ENCODE results near the gene PCYT1A.
"Not testable (repeated sequence)": the region's sequence is repeated elsewhere in the genome, so short reads cannot be mapped to it uniquely, and the experiment has no call there.

The PCYT1A gene

DNA sequence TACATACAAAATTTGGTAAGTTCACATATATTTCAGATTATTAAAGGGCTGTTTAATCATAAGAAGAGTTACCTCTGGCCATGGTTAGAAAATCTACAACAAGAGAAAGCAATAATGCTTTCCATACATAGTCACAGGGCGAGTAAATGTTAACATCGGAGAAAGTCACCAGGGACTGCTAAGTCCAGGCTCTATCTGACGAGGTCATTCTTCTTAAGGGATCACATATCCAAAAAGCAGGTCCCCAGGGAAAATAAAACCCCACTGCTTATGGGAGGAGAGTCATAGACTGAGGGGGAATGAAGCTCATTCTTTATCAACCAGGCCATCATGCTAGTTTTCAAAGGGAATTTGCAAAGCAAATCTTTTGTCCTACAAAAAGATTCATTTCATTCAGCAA, 3.1 kb downstream of the PCYT1A start:
- no peak for DNase-seq

DNA sequence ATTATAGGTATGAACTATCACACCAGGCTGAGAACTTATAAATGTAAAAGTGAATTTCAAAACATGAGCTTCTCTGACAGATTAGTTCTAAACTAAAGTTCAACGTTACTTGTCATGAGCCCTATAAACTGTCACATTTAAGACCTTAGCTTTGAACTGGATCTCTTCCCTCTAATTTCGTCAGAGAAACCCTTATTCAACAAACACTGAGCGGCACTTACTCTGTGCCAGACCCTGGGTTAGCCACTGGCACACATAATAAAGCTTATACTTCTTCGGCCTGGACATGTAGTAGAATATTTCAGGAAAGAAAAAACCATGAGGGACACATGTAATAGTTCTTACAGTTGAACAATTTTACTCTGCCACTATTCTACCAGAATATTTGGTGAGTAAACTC, 5.6 kb downstream of the PCYT1A start:
- DNase-seq = no peak

DNA sequence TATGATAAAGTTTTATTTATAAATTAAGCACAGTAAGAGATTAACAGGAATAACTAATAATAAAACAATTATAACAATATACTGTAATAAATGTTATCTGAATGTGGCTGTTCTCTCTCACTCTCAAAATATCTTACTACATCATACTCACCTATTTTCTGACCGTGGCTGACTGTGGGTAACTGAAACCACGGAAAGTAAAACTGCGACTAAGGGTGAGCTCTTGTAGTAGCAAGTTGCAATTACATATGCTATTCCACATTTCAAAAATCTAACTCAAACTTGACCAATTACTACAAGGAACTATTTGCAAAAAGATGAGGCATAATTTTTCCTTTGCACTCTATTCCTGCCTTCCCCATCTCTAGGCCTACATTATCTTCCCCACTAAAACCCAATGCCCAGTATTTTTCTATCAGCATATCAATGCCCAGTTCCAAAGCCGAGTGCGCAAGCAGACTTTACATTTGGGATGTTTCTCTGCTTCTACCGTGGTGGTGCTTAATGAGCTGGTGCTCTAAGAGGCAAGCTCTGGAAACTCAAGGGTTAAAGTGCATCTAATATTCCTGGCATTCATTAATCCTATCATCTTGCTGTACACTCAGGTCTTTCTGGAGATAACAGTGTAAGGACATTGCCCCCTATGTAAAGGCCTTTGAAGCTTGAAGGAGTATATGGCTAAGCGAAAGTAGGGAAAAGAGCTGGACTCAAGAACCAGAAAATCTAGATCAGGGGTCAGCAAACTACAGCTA, 6.7 kb downstream of the PCYT1A start:
- DNase-seq = no peak

DNA sequence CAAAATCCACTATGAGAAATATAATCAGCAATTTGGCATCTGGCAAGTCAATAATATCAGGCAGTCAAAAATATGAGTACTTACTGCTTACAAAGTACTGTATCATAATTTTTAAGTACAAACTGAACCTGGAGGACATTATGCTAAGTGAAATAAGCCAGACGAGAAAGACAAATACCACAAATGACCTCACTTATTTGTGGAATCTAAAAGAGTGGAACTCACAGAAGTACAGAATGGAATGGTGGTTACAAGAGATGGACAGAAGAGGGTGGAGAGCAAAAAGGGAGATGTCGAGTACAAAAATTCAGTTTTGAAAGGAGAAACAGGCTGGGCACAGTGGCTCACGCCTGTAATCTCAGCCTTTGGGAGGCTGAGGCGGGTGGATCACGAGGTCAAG, 12.4 kb downstream of the PCYT1A start:
- DNase-seq = no peak

DNA sequence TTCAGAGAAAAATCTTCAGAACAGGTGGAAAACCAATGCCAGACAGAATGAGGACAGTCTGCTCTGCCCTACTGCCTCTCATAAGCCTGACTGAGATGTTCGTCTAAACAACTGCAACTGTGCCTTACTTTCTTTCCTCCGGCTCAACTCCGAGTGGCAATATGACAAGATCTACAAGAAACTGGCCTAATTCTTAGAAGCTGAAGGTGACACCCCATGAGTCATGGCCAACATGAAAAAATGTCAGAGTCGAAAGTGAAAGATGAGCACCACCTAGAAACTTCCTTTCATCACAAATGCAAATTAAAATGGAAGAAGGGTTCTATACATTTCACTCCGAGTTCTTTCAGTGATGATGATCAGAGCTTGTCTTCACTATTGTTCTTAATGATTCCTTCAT, 12.9 kb downstream of the PCYT1A start:
- no peak for DNase-seq

DNA sequence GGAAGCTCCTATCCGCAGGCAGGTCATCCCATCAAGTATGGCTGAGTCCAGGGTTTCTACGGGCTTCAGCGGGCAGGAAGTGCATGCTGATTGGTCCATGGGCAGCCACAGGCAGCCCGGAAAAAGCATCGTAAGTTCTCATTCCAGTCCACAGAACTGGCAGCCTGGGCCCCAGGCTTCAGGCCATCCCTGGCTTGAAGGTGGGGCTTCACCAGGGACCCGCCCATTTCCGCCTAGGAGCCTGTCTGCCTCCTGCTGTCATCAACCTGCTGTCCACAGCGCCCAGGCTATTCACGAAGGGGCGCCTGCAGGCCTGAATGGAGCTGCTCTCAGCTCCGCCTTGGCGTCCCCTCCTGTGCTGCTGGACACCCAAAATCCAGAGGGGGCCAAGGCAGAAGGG, 13.9 kb downstream of the PCYT1A start:
- no peak for DNase-seq

DNA sequence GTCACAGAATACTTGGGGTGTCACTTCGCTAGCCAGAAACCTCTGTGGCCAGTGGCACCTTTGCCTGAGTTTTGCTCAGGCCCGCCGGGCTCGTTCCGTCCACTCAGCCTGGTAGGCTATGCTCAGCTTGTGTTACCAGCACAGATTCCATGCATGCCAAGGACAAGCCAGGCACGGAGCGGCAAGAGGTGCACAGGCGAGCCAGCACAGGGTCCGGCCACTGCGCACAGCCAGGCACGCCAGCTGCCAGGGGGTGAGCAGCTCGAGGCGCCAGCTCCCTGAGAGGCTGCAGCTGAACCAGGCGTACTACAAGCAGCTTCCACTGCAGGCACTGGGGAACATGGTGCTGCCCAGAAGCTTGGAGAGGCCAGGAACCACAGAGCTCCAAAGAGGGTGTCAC, 14.7 kb downstream of the PCYT1A start:
- no peak for DNase-seq

DNA sequence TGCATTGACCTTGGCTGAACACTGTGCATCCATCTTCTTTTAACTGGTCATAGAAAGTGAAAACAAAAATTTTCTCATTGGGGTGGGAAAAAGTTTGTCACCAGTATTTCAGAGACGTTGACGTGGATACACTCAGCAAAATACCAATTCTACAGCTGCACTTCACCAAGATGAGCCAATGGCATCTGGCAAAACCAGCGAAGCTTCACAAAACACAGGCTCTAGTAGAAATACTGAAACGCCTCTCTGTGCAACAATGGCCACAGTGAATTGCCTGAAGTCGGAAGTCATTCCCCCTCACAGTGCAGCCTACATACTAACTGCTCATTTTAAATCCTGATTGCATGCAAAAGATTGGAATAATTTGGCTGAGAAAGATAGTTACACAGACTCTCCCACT, 17.0 kb downstream of the PCYT1A start:
- DNase-seq = no peak

DNA sequence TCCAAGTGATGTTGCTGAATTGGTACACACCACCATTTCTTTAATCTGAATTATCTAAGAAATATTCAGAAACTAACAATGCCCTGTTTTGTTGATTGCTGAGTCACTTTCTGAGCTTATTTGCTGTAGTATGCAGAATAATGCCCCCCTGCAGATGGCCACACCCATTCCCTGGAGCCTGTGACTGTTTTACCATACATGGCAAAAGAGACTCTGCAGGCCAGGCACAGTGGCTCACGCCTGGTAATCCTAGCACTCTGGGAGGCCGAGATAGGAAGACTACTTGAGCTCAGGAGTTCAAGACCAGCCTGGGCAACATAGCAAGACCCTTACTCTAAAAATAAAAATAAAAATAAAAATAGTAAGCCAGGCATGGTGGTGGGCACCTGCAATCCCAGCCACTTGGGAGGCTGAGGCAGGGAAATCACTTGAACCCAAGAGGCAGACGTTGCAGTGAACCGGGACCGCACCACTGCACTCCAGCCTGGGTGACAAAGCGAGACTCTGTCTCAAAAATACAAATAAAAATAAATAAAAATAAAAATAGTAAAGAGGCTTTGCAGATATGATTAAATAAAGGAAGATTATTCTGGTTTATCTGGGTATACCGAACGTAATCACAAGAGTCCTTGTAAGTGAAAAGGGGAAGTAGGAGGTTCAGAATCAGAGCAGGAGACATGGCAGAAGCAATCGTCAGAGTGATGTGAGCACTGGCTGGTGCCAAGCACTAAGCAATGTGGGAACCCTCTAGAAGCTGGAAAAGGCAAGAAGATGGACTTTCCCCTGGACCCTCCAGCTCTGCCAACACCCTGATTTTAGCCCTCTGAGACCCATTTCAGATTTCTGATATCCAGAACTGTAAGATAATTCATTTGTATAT, 19.0 kb downstream of the PCYT1A start:
- DNase-seq = no peak

DNA sequence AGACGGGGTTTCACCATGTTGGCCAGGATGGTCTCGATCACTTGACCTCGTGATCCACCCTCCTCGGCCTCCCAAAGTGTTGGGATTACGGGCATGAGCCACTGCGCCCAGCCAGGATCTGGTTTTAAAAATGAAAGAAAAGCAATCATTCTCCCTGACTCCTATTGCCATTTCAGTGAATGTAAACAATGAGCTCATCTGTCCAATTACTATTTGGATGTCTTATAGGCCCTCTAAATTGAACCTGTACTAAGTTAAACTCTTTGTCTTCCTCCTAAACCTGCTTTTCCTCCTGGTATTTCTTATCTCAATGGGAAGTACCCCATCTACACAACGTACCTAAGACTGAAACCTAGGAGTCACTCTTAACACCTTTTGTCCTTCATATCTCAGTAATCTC, 23.7 kb downstream of the PCYT1A start:
- DNase-seq = no peak

DNA sequence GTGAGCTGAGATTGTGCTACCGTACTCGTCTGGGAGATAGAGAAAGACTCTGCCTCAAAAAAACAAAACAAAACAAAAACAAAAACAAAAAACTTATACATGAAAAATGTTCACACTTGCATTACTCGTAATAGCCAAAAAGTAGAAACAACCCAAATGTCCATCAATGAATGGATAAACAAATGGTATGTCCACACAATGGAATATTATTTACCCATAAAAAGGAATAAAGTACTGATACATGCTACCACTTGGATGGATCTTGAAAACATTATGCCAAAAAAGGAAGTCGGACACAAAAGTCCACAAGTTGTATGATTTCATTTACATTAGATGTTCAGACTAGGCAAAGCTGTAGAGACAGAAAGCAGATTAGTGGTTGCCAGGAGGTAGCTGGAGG, 26.7 kb downstream of the PCYT1A start:
- no peak for DNase-seq

DNA sequence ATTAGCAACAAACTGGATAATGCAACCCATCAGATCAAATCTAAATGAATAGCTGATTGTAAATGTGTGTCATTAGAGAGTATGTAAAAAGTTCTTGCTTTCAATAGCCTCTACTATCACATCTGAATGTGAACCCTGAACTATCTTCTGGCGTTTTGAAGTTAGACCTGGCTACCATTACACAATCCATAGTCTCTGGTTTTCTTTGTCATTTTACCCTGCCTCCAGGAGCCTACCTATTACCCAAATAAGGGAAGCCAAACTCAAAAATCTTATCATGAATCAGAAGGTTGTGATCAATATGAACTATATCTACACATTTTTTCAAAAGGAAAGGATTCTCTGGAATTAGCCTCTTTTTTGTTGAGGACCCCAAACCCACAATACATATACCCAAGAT, 31.8 kb downstream of the PCYT1A start:
- DNase-seq = no peak

DNA sequence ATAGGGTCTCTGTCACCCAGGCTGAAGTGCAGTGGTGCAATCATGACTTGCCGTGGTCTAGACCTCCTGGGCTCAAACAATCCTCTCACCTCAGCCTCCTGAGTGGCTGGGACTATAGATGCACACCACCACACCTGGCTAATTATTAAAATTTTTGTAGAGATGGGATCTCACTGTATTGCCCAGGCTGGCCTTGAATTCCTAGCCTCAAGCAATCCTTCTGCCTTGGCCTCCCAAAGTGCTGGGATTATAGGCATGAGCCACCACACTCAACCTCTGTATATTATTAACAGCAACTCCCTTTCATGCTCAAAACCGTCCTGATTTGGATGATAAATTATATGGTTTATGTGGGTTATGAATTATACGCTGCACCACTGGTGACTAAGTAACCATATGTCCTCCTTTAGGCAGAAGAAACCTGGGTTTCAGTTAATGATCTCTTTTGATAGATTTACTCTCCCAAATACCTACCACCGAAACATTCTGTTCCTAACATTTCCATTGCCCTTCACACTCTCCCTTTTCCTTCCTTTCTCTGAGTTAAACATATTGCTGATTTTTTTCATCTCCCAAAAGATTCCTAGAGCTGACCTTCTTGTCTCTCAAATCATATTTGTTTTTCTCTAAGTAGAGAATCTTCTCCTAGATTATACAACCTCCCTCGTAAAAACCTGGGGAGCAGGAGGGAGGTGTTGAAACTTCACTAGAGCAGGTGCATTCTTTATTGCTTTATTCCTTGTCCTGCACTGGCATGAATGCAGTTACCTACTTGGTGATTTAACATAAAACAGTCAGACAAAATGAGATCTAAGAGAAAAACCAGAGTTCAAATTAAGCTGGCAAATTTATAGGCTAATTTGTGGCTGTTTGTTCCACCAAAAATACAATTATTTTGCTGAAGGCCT, 32.9 kb downstream of the PCYT1A start:
- no peak for DNase-seq

DNA sequence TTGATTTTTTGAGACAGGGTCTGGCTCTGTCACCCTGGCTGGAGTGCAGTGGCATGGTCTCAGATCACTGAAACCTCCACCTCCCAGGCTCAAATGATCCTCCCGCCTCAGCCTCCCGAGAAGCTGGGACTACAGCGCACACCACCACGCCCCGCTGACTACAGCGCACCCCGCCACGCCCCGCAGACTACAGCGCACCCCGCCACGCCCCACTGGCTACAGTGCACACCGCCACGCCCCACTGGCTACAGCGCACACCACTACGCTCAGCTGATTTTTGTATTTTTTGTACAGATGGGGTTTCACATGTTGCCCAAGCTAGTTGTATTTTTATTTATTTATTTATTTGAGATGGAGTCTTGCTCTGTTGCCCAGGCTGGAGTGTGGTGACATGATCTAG, 35.6 kb downstream of the PCYT1A start:
- no peak for DNase-seq

DNA sequence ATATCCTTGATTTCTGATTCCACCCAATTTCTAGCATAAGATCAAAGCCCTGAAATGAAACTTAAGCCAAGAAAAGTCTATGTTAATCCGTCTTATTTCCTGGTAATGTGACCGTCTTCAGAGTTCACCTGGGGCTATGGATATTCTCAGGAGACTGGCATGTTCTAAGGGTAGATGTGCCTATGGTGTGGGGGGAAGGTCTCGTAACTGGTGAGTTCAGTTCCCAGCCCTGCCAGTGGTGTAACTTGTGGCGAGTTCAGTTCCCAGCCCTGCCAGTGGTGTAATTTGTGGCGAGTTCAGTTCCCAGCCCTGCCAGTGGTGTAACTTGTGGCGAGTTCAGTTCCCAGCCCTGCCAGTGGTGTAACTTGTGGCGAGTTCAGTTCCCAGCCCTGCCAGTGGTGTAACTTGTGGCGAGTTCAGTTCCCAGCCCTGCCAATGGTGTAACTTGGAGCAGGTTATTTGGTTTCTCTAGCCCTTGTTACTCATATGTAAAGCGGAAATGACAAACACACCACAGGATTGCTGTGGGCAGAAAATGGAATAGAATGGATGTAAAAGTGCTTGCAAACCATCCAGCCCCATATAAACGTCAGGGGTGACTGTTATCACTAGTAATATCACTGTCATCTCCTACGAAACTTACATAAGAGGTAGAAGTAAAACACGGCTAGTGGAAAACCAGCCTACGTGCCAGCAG, 40.8 kb downstream of the PCYT1A start:
- DNase-seq = no peak

DNA sequence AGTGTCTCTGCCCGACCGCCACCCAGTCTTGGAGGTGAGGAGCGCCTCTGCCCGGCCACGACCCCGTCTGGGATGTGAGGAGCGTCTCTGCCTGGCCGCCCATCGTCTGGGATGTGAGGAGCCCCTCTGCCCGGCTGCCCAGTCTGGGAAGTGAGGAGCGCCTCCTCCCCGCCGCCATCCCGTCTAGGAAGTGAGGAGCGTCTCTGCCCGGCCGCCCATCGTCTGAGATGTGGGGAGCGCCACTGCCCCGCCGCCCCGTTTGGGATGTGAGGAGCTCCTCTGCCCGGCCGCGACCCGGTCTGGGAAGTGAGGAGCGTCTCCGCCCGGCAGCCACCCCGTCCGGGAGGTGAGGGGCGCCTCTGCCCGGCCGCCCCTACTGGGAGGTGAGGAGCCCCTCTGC, 43.4 kb downstream of the PCYT1A start:
- not testable (repeated sequence) for DNase-seq

DNA sequence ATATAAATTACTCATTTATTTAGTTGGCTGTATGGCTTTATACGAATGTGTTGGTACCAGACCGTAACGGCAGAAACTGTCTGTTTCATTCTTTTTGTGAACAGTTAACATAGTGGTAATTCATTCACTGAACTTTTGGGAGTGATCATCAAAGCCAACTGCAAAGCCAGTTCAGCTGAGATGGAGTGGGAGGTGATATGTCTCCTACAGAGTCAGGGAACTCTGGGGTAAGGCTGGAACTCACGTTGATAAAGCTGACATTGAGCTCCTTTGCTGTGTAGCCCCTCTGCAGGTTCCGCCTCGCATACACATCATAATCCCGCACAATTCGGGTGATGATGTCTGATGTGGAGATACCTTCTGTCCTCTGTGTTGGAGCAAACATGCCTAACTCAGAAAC, 45.8 kb downstream of the PCYT1A start:
- no peak for DNase-seq

DNA sequence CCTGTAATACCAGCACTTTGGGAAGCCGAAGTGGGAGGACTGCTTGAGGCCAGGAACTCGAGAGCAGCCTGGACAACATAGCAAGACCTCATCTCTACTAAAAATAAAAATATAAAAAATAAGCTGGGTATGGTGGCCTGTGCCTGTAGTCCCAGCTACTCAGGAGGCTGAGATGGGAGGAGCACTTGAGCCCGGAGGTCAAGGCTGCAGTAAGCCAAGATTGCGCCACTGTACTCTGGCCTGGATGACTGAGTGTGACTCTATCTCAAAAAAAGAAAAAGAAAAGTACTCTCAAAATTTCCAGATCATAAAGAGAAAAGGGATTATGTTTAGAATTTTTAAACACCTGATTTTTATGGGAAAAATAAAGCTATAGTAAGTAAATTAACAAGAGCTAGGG, 47.1 kb downstream of the PCYT1A start:
- DNase-seq = no peak

DNA sequence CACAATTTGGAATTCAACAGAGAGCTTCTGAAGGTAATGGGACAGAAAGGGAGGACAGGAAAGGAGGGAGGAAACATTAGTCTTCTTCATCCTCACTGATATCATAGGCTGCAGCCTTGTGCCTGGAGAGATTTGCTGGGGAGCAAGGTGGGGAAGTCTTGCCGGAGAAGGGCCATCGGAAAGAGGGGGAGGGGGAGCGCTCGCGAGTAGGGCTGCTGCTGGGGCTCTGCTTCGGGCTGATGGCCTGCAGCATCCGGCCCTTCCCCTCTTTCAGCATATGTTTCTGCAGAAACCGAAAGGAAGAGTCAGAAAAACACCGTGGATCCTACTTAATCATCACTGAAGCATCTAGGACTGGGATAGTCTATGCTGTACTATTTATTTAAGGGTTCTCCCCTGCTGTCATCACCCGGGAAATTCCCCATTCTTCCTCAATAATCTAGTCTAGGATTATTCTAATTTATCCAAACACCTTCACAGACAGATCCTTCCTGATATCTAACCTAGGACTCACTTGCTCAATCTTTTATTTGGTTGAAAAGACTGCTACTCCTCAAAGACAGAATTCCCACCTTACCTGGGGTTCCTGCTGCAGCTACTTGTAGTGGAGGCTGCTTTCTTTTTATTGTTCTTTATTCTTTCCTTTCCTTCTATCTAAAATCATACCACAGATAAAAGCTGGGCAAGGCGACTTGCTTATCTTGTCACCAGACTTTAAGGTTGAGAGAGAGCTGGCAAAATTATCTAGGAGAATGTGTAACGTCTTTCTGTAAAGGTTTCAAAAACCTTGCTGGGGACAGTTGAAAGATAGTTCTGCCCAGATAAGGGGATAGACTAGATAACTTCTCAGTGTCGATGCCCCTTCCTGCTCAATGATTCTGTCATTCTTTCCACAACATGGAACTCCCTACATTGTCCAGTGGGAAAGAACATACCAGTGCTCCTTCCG, 48.6 kb downstream of the PCYT1A start:
- DNase-seq = no peak

DNA sequence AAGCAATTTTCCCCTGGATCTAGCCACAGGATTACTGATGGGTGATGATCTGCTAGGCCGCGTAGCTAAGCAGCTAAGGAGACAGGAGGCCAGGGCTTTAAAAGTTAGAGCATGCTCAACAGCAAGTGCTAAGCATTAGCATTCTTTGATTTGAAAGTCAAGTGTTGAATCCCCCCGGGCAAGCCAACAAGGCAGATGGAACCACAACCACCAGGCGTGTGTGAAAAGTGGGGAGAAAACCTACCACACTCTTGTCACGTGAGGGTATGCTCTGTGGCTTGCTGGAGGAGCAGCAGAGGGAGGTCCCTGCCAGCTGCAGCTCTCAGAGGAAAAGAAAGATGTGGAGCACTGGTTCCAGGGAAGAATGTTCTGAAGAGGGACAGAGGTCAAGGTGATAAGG, 50.3 kb downstream of the PCYT1A start:
- DNase-seq = no peak

DNA sequence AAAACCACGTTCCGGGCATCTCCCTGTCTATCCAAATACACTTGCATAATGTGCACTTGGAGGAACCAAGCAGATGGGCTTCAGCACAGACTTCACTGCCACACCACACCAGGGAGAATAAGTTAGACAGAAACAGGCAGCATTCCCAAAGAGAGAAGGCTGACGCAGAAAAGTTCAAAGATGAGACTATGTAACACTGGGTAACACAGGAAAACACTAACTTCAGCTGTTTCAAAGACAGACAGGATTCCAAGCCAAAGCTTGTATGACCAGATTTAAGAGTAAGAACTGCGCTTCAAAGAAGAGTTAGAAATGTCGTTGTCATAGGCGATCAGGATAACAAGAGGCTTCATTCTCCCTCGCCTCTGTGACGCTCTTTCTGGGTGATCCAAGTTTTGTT, 51.3 kb downstream of the PCYT1A start:
- no peak for DNase-seq

All from cerebellar nuclear complex (tissue), 1 donor.